GM18508 (cell line): ENCODE measurements around the gene MRS2.
"Not testable (repeated sequence)": the region's sequence is repeated elsewhere in the genome, so short reads cannot be mapped to it uniquely, and the experiment has no call there.

Experiments used
- ATAC-seq: cut with Tn5 transposase; IDR thresholded peaks from one replicate; pipeline ENCODE4 v1.9.1; 2021; ENCODE audit warnings: moderate number of reproducible peaks; ENCODE audit not compliant: insufficient read depth, unreplicated experiment

MRS2 gene

GRCh38 chr6:24385536-24386269 is 17.0 kb upstream of the MRS2 start:
- peak; percentile 76 for ATAC-seq

- no peak for ATAC-seq
Measured at GRCh38 chr6:24387818-24388217, 14.9 kb upstream of the MRS2 start.

- ATAC-seq: no peak
Measured at GRCh38 chr6:24391208-24391607, 11.5 kb upstream of the MRS2 start.

GRCh38 chr6:24391756-24392405 is 10.9 kb upstream of the MRS2 start:
- peak; percentile 92 for ATAC-seq

- ATAC-seq: no peak
Measured at GRCh38 chr6:24394061-24394779, 8.5 kb upstream of the MRS2 start.

- ATAC-seq: no peak
Measured at GRCh38 chr6:24394780-24395437, 7.8 kb upstream of the MRS2 start.

GRCh38 chr6:24396824-24397223 is 5.9 kb upstream of the MRS2 start:
- no peak for ATAC-seq

- no peak for ATAC-seq
Measured at GRCh38 chr6:24397631-24398030, 5.1 kb upstream of the MRS2 start.

- ATAC-seq: not testable (repeated sequence)
Measured at GRCh38 chr6:24400045-24401039, 2.4 kb upstream of the MRS2 start.

- no peak for ATAC-seq
Measured at GRCh38 chr6:24401458-24401857, 1.3 kb upstream of the MRS2 start.

- ATAC-seq: no peak
Measured at GRCh38 chr6:24403501-24403824, 727 bp downstream of the MRS2 start.

GRCh38 chr6:24405262-24405661 is 2.5 kb downstream of the MRS2 start:
- no peak for ATAC-seq

GRCh38 chr6:24408719-24409410 is 6.1 kb downstream of the MRS2 start:
- peak; percentile 81 for ATAC-seq

- no peak for ATAC-seq
Measured at GRCh38 chr6:24410622-24411021, 7.9 kb downstream of the MRS2 start.

- ATAC-seq: no peak
Measured at GRCh38 chr6:24412294-24412693, 9.6 kb downstream of the MRS2 start.

- ATAC-seq: not testable (repeated sequence)
Measured at GRCh38 chr6:24414531-24414930, 11.8 kb downstream of the MRS2 start.

GRCh38 chr6:24415753-24416152 is 13.0 kb downstream of the MRS2 start:
- no peak for ATAC-seq

GRCh38 chr6:24419526-24419925 is 16.8 kb downstream of the MRS2 start:
- no peak for ATAC-seq

GRCh38 chr6:24425091-24425490 is 22.4 kb downstream of the MRS2 start:
- no peak for ATAC-seq
